ENCODE results near the gene WARS2. TPM values are rescaled to one million over a fixed set of nuclear protein-coding genes. Genes with fewer than 3 reads are reported as not detected.

WARS2 gene
- total RNA-seq, 1 experiment from 2014 or later, result 18.1 TPM

- H3K79me2 ChIP-seq (ENCODE audit: low read length), result peaks cover 6% of the 10 kb centered on the region; the same call in 1 of the 2 replicates
These were observed 27.7 kb downstream of the WARS2 start for GRCh38 chr1:119112791-119113190.

GRCh38 chr1:119112244-119112643 lies 28.2 kb downstream of the WARS2 start:
- no TSS peak for BruUV-seq (replicated peaks)
- Histone ChIP-seq H3F3A (ENCODE audit: low read length, unreplicated experiment) (no peaks in the 10 kb centered on the region), H2AFZ (ENCODE audit: low read length) (no peak overlapping the region), H4K20me1 (ENCODE audit: low read length) (no peaks in the 10 kb centered on the region), H3K4me2 (ENCODE audit: low read length) (no peak overlapping the region), H3K36me3 (ENCODE audit: low read depth, low read length) (no peaks in the 10 kb centered on the region), H3K27ac (ENCODE audit: low read length) (no peak overlapping the region), H3K4me3 (ENCODE audit: low read length) (no peak overlapping the region), H3K27me3 (ENCODE audit: low read length) (no peaks in the 10 kb centered on the region), H3K9me2 (replicated peaks; ENCODE audit: low read length) (no peaks in the 10 kb centered on the region), H3K4me1 (ENCODE audit: insufficient read depth, low read length) (no peaks in the 10 kb centered on the region), H3K9me3 (ENCODE audit: low read length) (no peaks in the 10 kb centered on the region), H3K79me2 (ENCODE audit: low read length) (peaks cover 2% of the 10 kb centered on the region; the same call in 1 of the 2 replicates), H3K9ac (ENCODE audit: low read length) (no peak overlapping the region)
- ATAC-seq, result no peak
- TF ChIP-seq EZH2phosphoT487 (IDR thresholded peaks at IDR 0.05; ENCODE audit: borderline replicate concordance, low read length) (no peak), CTCF (conservative IDR thresholded peaks at IDR 0.05; ENCODE audit: low read depth, low read length) (no peak), EZH2 (IDR thresholded peaks at IDR 0.05; ENCODE audit: low read length, unreplicated experiment) (no peak)
- CTCF ChIA-PET, result no interaction called here
- intact Hi-C loops (cut with micrococcal nuclease), result no loop called here
- DNase-seq, result no peak
- POLR2A ChIA-PET (ENCODE audit: unreplicated experiment), result no interaction called here

More at GRCh38 chr1:119112791-119113190, 27.7 kb downstream of the WARS2 start:
- BruUV-seq (replicated peaks), result no TSS peak
- Histone ChIP-seq H3K9me3 (ENCODE audit: low read length) (no peaks in the 10 kb centered on the region), H3K4me2 (ENCODE audit: low read length) (no peak overlapping the region), H2AFZ (ENCODE audit: low read length) (no peak overlapping the region), H3K27me3 (ENCODE audit: low read length) (no peaks in the 10 kb centered on the region), H3F3A (ENCODE audit: low read length, unreplicated experiment) (no peaks in the 10 kb centered on the region), H3K36me3 (ENCODE audit: low read depth, low read length) (no peaks in the 10 kb centered on the region), H3K4me1 (ENCODE audit: insufficient read depth, low read length) (no peaks in the 10 kb centered on the region), H3K27ac (ENCODE audit: low read length) (no peak overlapping the region), H4K20me1 (ENCODE audit: low read length) (no peaks in the 10 kb centered on the region), H3K4me3 (ENCODE audit: low read length) (no peak overlapping the region), H3K9ac (ENCODE audit: low read length) (no peak overlapping the region), H3K9me2 (replicated peaks; ENCODE audit: low read length) (no peaks in the 10 kb centered on the region)
- no peak for TF ChIP-seq EZH2 (IDR thresholded peaks at IDR 0.05; ENCODE audit: low read length, unreplicated experiment)
- no peak for TF ChIP-seq EZH2phosphoT487 (IDR thresholded peaks at IDR 0.05; ENCODE audit: borderline replicate concordance, low read length)
- TF ChIP-seq CTCF (conservative IDR thresholded peaks at IDR 0.05; ENCODE audit: low read depth, low read length), result no peak
- DNase-seq, result peak; percentile 32
- CTCF ChIA-PET, result no interaction called here
- ATAC-seq, result no peak; the same call in 1 of the 2 replicates
- intact Hi-C loops (cut with micrococcal nuclease), result no loop called here
- POLR2A ChIA-PET (ENCODE audit: unreplicated experiment), result no interaction called here

- Histone ChIP-seq H3K27me3 (ENCODE audit: low read length) (no peaks in the 10 kb centered on the region), H3K4me2 (ENCODE audit: low read length) (no peak overlapping the region), H3K9ac (ENCODE audit: low read length) (no peak overlapping the region), H3K9me3 (ENCODE audit: low read length) (no peaks in the 10 kb centered on the region), H3K4me1 (ENCODE audit: insufficient read depth, low read length) (no peaks in the 10 kb centered on the region), H3K36me3 (ENCODE audit: low read depth, low read length) (no peaks in the 10 kb centered on the region), H3K4me3 (ENCODE audit: low read length) (no peak overlapping the region), H3F3A (ENCODE audit: low read length, unreplicated experiment) (no peaks in the 10 kb centered on the region), H3K9me2 (replicated peaks; ENCODE audit: low read length) (no peaks in the 10 kb centered on the region), H4K20me1 (ENCODE audit: low read length) (no peaks in the 10 kb centered on the region), H3K27ac (ENCODE audit: low read length) (no peak overlapping the region), H3K79me2 (ENCODE audit: low read length) (no peaks in the 10 kb centered on the region), H2AFZ (ENCODE audit: low read length) (no peak overlapping the region)
- DNase-seq (no peak), ATAC-seq (no peak)
- no TSS peak for BruUV-seq (replicated peaks)
- POLR2A ChIA-PET (ENCODE audit: unreplicated experiment), result no interaction called here
- CTCF ChIA-PET, result no interaction called here
- intact Hi-C loops (cut with micrococcal nuclease), result no loop called here
- TF ChIP-seq EZH2phosphoT487 (IDR thresholded peaks at IDR 0.05; ENCODE audit: borderline replicate concordance, low read length) (no peak), EZH2 (IDR thresholded peaks at IDR 0.05; ENCODE audit: low read length, unreplicated experiment) (no peak), CTCF (conservative IDR thresholded peaks at IDR 0.05; ENCODE audit: low read depth, low read length) (no peak)
These were observed 31.5 kb downstream of the WARS2 start for GRCh38 chr1:119108988-119109387.

All from PC-3 (cell line).